GM23248 (cell line): ENCODE results near the gene PGAP2.

Experiments
- EZH2 ChIP-seq: fragments of 200-600 bp; sonication (generic); IDR thresholded peaks from 2 replicates; pipeline ENCODE4 v1.6.1; 2018; ENCODE audit warnings: antibody characterized with exemption, mild to moderate bottlenecking; ENCODE audit not compliant: insufficient read depth, poor library complexity, severe bottlenecking
- EZH2phosphoT487 ChIP-seq: fragments of 200-600 bp; sonication (generic); IDR thresholded peaks from 2 replicates; pipeline ENCODE4 v1.6.1; 2018; ENCODE audit warnings: antibody characterized with exemption, moderate library complexity, mild to moderate bottlenecking, low read depth; ENCODE audit not compliant: insufficient read depth

GRCh38 chr11:3861683-3862082 is 53.3 kb downstream of the PGAP2 start:
- TF ChIP-seq EZH2 (no peak), EZH2phosphoT487 (no peak)
